Right cardiac atrium (tissue), 5 donors: ENCODE data around the gene MXRA7. TPM values are rescaled to one million over a fixed set of nuclear protein-coding genes. Genes with fewer than 3 reads are reported as not detected.
"Not testable (repeated sequence)": the region's sequence is repeated elsewhere in the genome, so short reads cannot be mapped to it uniquely, and the experiment has no call there.

Source experiments
- ATAC-seq, 2 donors: fragments of 200-7000 bp; cut with Tn5 transposase; one replicate each; pipeline versions ENCODE4 v1.8.0 to v1.9.1; 2020; ENCODE audit warnings: moderate library complexity in 2 of 2, mild to moderate bottlenecking in 1 of 2
- DNase-seq, 3 donors: peaks; one replicate each; pipeline ENCODE4 v3.0.0-alpha.2; 2020
- H3K27ac ChIP-seq: one replicate; pipeline ENCODE4 v1.5.1; 2013; ENCODE audit warnings: mild to moderate bottlenecking, low read length, control low read depth, moderate library complexity
- H3K27me3 ChIP-seq: one replicate; pipeline ENCODE4 v1.6.1; 2013; ENCODE audit not compliant: control insufficient read depth, insufficient read depth
- H3K4me1 ChIP-seq: one replicate; pipeline ENCODE4 v1.6.1; 2013; ENCODE audit warnings: low read length; ENCODE audit not compliant: control insufficient read depth, insufficient read depth
- H3K4me3 ChIP-seq: one replicate; pipeline ENCODE4 v1.5.1; 2013; ENCODE audit warnings: low read length, control low read depth
- H3K9me3 ChIP-seq: one replicate; pipeline ENCODE4 v1.6.1; 2013; ENCODE audit warnings: low read length; ENCODE audit not compliant: control insufficient read depth
- WGBS: extraction: QIAGEN DNeasy Blood & Tissue Kit; methylation state at CpG from one replicate; pipeline ENCODE4 v1.1.7; 2013; 5-methylcytosine and 5-hydroxymethylcytosine counted together
- intact Hi-C, 4 donors: fragments of 100-400 bp; cut with DNase I; formaldehyde crosslinking; loops; one replicate each; pipeline versions ENCODE4 v1.11.0 to v1.14.0; 2022 to 2023
- polyA plus RNA-seq: library from polyadenylated mRNA; stranded (reverse); fragments of 200-250 nt; gene quantifications from one replicate; pipeline ENCODE4 v1.2.3, GENCODE V29; 2013
- total RNA-seq, 4 donors: library from RNA; stranded (reverse); fragmentation: NEBNext Ultra II Directional; extraction: Animal tissue kit (Norgen Biotek cat#: 25700); gene quantifications; one replicate each; pipeline ENCODE4 v1.2.1, GENCODE V29; 2021
- donor health status: healthy with polysubstance abuse.
- donor health status: DM: no; HTN: yes; CAD: no.
- donor health status: DM: no; HTN: no; CAD: no.
- donor health status: DM: no; HTN: yes; CAD: no; lungs with severe emphysema.
- donor health status: DM: yes; HTN: yes; CAD: no.

MXRA7 gene
- total and polyA plus RNA-seq, 5 donors: 461 to 558 (median 504) TPM

DNA sequence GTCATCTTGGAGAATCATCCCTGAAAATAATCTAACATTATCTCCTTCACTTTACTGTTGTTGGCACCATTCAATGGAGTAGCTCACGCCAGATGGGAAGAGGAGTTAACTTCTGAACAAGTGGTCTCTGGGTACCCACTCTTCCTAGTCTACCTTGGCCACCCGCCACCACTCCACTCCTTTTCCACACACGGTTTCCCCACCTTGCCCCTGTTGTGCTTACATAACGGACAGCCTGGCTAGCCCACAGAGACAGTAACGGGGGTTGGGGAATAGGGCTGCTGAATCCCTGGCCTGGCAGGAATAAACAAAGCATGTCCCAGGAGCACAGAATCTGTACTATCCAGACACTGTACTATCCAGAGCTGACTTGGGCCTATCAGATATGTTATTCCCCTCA is 3.6 kb upstream of the MXRA7 start:
- intact Hi-C loops: loop anchor here in 1 of 4 donors (10.0 kb wide), 1 partner anchor 160 kb away; no protein-coding TSS in a partner anchor
- ATAC-seq: no peak

DNA sequence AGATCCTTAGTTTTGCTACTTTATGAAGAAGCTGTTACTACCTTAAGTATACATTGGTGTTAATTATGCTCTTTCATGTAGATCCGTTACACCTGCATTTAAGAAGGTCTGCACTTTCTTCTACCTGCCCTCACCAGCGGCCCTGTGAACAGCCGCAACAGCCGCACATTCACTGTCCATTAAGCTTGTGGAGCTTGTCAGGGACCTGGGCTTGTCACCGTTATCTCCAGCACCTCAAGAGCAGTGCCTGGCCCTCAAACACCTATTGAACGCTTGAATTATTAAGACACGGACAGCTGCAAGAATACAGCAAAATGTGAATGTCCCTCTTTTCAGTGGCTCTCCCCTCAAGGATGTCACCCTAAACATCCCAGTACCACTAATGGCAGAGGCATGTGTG is 3.0 kb upstream of the MXRA7 start:
- ATAC-seq (no peak), DNase-seq (no peak)
- intact Hi-C loops: loop anchor here in 1 of 4 donors (10.0 kb wide), 1 partner anchor 159 kb away; no protein-coding TSS in a partner anchor
- Histone ChIP-seq H3K27me3 (no peaks in the 10 kb centered on the region), H3K4me1 (peaks cover 9% of the 10 kb centered on the region), H3K9me3 (no peaks in the 10 kb centered on the region), H3K27ac (no peak overlapping the region), H3K4me3 (no peak overlapping the region)
- WGBS: 82% methylated on average over 7 of the region's 7 CpGs

More for the DNA sequence above, 3.6 kb upstream of the MXRA7 start:
- no peak for DNase-seq
- 56% methylated on average over 5 of the region's 5 CpGs for WGBS
- H3K4me1 ChIP-seq: peaks cover 7% of the 10 kb centered on the region
- no peaks in the 10 kb centered on the region for H3K9me3 ChIP-seq
- H3K27ac ChIP-seq: no peak overlapping the region
- H3K27me3 ChIP-seq: no peaks in the 10 kb centered on the region
- no peak overlapping the region for H3K4me3 ChIP-seq

DNA sequence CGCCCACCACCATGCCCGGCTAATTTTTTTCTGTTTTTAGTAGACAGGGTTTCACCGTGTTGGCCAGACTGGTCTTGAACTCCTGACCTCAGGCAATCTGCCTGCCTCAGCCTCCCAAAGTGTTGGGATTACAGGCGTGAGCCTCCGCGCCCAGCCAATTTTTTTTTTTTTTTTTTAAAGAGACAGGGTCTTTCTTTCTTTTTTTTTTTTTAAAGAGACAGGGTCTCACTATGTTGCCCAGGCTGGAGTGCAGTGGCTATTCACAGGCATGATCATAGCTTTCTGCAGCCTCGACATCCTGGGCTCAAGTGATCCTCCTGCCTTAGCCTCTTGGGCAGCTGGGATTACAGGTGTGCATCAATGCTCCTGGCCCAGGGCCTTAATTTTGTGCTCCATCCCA is 1.6 kb upstream of the MXRA7 start:
- not testable (repeated sequence) for H3K4me3 ChIP-seq, ATAC-seq, DNase-seq, H3K9me3 ChIP-seq, H3K27me3 ChIP-seq, H3K27ac ChIP-seq
- H3K4me1 ChIP-seq: peaks cover 18% of the 10 kb centered on the region
- intact Hi-C loops: loop anchor here in 1 of 4 donors (10.0 kb wide), 1 partner anchor 158 kb away; no protein-coding TSS in a partner anchor
- WGBS: 55% methylated on average over 7 of the region's 7 CpGs

DNA sequence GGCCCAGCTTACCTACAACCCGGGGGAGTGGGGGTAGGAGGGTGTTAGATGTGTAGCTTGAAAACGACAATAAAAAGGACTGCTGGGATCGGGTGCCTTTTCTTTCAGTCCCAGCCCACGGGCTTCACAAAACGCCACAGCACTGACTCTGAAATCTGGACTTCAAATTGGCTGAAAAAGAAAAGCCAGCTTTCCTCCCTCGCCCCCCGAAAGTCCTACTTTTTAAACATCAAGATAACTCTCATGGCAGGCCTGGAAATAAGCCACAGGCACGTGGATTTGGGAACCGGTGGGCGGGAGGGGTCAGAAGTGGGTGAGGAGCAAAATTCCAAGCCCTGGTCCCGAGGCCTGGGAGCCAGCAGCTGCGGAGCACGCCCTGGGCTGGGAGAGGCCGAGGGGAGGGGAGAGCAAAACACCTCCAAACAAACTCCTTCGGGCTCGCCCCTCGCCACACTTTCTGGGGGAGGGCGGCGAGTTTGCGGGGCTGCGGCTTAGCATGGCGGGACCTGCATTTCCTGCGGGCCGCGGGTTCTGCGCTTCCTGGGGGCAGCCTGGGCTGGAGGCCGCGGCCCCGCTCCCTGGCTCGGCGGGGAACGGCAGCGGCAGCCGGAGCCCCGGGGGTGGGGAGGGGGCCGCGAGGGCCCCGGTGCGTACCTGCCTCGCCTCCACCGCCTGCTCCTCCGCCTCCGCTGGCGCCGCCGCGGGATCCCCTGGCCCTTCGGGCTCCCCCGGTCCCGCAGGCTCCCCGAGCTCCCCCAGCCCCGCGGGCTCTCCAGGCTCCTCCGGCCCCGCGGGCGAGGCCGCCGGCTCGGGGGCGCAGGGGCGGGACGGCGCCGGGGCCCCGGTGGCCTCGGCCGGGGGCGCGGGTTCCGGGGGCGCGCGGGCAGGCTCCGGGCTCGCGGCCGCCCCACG is 558 bp downstream of the MXRA7 start:
- peak in 1 of 2 donors; percentile 18 for ATAC-seq
- intact Hi-C loops: loop anchor here in 1 of 4 donors (10.0 kb wide), 1 partner anchor 155 kb away; no protein-coding TSS in a partner anchor
- WGBS: 3% methylated on average over 41 of the region's 79 CpGs
- not testable (repeated sequence) for H3K27me3 ChIP-seq, H3K9me3 ChIP-seq
- peaks cover 20% of the 10 kb centered on the region for H3K4me1 ChIP-seq
- peak in 2 of 3 donors; percentile 72 to 77 for DNase-seq
- H3K27ac ChIP-seq: peak overlapping the region; percentile 79
- peak overlapping the region; percentile 93 for H3K4me3 ChIP-seq

DNA sequence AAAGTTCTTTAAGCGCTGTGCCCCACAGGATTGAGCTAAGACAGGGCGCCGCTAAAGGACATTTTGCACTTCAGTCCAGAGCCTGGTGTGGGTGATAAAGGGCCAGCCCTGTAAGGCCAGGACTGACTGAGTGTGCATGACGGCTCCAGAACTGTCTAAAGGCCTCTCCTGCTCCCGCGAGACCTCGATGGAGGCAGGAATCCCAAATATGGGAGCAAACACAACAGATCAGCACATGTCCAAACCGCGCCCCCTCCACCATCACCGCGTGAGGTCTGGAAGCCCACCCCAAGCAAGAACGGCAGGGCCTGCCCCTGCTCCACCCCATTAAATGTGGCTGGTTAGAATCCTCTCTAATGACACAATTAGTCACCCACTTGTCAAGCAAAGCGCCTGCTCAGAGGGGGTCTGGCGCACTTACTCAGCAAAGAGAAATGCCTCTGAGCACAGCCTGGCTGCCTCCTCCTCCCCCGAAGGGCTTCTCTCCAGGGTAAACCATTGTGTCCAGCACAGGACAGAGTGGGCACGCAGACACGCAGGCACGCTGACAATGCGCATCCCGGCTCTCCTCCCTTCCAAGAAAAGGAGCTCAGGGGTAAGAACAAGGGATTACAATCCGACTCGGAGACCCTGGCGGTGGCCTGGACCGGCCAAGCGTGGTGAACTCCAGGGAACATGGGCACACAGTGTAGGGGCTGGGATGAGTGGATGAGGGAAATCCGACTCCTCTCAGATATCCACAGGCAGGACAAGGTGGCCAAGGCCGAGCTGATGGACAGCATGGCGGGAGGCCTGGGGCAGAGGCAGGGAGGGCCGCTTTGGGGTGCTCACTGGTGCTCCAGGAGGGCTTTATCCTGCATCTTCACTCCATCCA is 1.5 kb downstream of the MXRA7 start:
- Histone ChIP-seq H3K4me3 (peak overlapping the region; percentile 93), H3K9me3 (no peaks in the 10 kb centered on the region), H3K27me3 (no peaks in the 10 kb centered on the region), H3K4me1 (peaks cover 22% of the 10 kb centered on the region), H3K27ac (peak overlapping the region; percentile 79)
- intact Hi-C loops: no loop called here
- 20% methylated on average over 29 of the region's 29 CpGs for WGBS
- ATAC-seq: peak; percentile 84 to 88
- DNase-seq: peak; percentile 94 to 96 (median 95)

DNA sequence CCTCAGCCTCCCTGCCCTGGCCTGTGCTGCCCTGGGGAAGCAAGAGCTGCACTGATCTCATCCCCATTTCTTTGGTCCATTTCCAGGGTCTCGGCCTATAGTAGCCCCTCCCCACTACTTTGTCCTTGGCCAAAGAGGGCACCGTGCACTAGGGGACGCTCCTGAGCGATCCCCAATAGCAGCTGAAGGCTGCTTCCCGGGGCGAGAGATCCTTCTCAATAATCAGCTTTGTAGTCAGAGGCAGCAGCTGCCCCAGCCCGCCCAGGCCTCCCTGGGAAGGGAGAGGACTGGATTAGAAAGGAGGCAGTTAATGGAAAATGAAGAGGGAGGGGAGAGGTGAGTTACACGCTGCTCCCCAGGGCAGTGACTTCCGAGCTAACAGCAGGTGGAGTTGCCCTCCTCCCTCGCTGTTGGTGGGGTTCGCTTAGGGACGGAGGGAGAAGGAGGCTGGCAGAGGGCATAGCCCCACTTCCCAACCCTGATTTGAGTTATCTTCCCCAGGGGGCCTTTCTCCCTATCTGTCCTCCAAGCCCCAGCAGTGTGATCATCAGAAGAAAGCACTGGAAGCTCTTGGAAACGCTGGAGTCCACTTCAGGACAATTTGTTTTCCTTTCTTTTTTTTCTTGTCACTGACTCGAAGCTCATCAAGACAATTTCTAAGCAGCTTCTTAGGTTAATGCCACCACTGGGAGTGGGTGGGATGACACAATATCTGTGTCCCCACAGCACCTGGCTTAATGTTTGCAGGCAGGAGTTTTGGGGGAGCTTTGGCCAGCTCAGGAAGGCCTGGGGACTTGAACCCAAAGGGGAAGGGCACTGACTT is 2.6 kb downstream of the MXRA7 start:
- WGBS: 29% methylated on average over 14 of the region's 14 CpGs
- peak overlapping the region; percentile 79 for H3K27ac ChIP-seq
- no peaks in the 10 kb centered on the region for H3K27me3 ChIP-seq
- no peaks in the 10 kb centered on the region for H3K9me3 ChIP-seq
- DNase-seq (peak; percentile 54 to 83 (median 78)), ATAC-seq (peak; percentile 2 to 9)
- intact Hi-C loops: no loop called here
- peaks cover 24% of the 10 kb centered on the region for H3K4me1 ChIP-seq
- peak overlapping the region; percentile 28 for H3K4me3 ChIP-seq

DNA sequence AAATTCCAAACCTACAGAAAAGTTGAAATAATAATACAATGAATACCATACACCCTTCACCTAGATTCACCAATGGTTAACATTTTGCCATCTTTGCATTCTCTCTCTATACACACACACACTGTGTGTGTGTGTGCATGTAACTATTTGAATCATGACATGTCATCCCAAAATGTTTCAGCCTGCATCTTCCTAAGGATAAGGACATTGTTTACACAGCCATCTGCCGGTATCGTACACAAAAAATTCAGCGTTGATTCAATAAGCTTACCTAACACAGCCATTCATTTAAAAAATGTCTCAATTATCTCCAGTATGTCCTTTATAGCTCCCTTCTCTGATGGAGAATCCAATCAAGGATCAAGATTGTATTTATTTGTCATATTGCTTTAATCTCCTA is 3.9 kb downstream of the MXRA7 start:
- no peak overlapping the region for H3K27ac ChIP-seq
- H3K9me3 ChIP-seq: no peaks in the 10 kb centered on the region
- no peak for DNase-seq
- peaks cover 29% of the 10 kb centered on the region for H3K4me1 ChIP-seq
- no peaks in the 10 kb centered on the region for H3K27me3 ChIP-seq
- no peak for ATAC-seq
- intact Hi-C loops: no loop called here
- no peak overlapping the region for H3K4me3 ChIP-seq
- 75% methylated on average over 3 of the region's 3 CpGs for WGBS

DNA sequence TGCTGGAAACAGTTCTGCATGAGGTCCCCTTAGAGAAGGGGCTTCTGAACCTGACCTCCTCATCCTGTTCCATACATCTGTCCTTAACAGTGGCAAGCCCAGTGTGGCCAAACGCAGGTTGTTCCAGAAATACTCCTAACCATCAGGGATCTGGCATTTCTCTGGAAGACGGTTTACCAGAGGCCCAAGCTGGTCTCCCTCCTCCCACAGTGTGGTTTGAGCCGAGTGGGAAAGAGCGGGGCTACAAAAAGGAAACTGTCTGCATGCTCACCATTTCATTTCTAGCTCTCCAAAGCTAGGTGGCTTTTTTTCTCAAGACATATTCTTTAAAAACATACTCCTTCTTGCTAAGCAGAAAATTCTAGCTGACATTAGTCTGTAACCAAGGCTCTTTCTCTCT is 6.0 kb downstream of the MXRA7 start:
- Histone ChIP-seq H3K27me3 (no peaks in the 10 kb centered on the region), H3K27ac (peak overlapping the region; percentile 79), H3K4me3 (no peak overlapping the region), H3K9me3 (no peaks in the 10 kb centered on the region), H3K4me1 (peaks cover 34% of the 10 kb centered on the region)
- ATAC-seq (no peak), DNase-seq (no peak)
- 35% methylated on average over 4 of the region's 4 CpGs for WGBS
- intact Hi-C loops: no loop called here

DNA sequence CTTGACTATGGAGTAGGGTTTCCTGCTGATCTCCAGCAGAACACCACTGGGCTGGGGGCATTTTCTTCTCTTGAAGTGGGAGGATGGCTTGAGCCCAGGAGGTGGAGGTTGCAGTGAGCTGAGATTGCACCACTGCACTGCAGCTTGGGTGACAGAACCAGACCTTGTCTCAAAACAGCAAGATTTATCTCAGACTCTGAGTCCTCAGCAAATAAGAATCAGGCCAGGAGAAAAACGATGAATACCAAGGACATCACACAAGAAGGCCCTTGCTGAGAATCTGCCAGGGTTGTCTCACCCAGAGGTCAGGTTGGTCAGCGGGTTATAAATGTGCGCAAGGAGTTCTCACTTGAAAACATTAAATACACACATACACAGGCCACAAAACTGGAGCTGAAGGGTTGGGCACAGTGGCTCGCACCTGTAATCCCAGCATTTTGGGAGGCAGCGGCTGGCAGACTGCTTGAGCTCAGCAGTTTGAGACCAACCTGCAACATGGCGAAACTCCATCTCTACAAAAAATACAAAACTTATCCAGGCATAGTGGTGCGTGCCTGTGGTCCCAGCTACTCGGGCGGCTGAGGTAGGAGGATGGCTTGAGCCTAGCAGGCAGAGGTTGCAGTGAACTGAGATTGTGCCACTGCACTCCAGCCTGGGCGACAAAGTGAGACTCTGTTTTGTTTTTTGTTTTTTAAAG is 7.7 kb downstream of the MXRA7 start:
- DNase-seq: peak in 1 of 3 donors; percentile 33
- no peak overlapping the region for H3K4me3 ChIP-seq
- peaks cover 40% of the 10 kb centered on the region for H3K4me1 ChIP-seq
- H3K9me3 ChIP-seq: no peaks in the 10 kb centered on the region
- H3K27me3 ChIP-seq: no peaks in the 10 kb centered on the region
- 78% methylated on average over 10 of the region's 10 CpGs for WGBS
- no peak for ATAC-seq
- intact Hi-C loops: no loop called here
- peak overlapping the region; percentile 87 for H3K27ac ChIP-seq

DNA sequence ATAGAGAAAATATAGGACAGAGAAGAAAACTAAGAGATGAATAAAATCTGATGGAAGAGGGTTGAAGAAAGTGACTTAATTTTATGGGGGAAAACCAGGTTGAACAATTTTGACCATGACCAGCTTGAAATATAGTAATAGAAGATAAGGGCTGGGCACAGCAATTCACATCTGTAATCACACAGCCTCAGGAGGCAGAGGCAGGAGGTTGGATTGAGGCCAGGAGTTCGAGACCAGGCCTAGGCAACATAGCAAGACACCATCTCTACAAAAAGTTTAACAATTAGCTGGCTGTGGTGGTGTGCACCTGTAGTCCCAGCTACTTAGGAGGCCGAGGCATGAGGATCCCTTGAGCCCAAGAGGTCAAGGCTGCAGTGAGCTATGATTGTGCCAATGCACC is 8.7 kb downstream of the MXRA7 start:
- 81% methylated on average over 2 of the region's 2 CpGs for WGBS
- Histone ChIP-seq H3K4me3 (no peak overlapping the region), H3K9me3 (no peaks in the 10 kb centered on the region), H3K4me1 (peaks cover 41% of the 10 kb centered on the region), H3K27ac (peak overlapping the region; percentile 82), H3K27me3 (no peaks in the 10 kb centered on the region)
- ATAC-seq (no peak), DNase-seq (no peak)
- intact Hi-C loops: no loop called here
